PFSK-1 (cell line): ENCODE data around the gene TNRC6C.

Source experiments
- FOXP2 ChIP-seq: optimal IDR thresholded peaks from 2 replicates; pipeline ENCODE3; 2011; ENCODE audit warnings: borderline replicate concordance, control low read depth, inconsistent platforms; ENCODE audit not compliant: insufficient read depth; ENCODE audit errors: extremely low read length, extremely low read depth
- POLR2AphosphoS5 ChIP-seq: IDR thresholded peaks from 2 replicates; pipeline ENCODE4 v1.6.1; 2012; ENCODE audit warnings: low read depth, mild to moderate bottlenecking, control low read depth, low read length, moderate library complexity
- REST ChIP-seq, 2 experiments: IDR thresholded peaks; 2 replicates each; pipeline versions ENCODE4 v1.6.1 to v1.8.0; 2011 to 2012; ENCODE audit warnings: low read depth in 2 of 2, low read length in 2 of 2, control low read depth in 1 of 2, inconsistent platforms in 1 of 2, mild to moderate bottlenecking in 1 of 2, moderate library complexity in 1 of 2; ENCODE audit not compliant: insufficient read depth in 1 of 2
- SIN3A ChIP-seq: IDR thresholded peaks from 2 replicates; pipeline ENCODE4 v1.6.1; 2012; ENCODE audit warnings: mild to moderate bottlenecking, low read length, moderate library complexity, borderline replicate concordance; ENCODE audit not compliant: insufficient read depth
- TAF1 ChIP-seq: IDR thresholded peaks from 2 replicates; pipeline ENCODE4 v1.6.1; 2012; ENCODE audit warnings: low read length, control low read depth, borderline replicate concordance; ENCODE audit not compliant: insufficient read depth

Gene TNRC6C

GRCh38 chr17:78082988-78083387 lies 124.5 kb downstream of the TNRC6C start:
- TF ChIP-seq POLR2AphosphoS5, result no peak
- TF ChIP-seq FOXP2, result no peak
- no peak for TF ChIP-seq TAF1
- TF ChIP-seq REST (IDR thresholded peaks at IDR 0.05; ENCODE audit: insufficient read depth in 1 of 2, low read depth in 2 of 2, low read length in 2 of 2), result no peak
- no peak for TF ChIP-seq SIN3A

GRCh38 chr17:78086740-78087139 lies 128.2 kb downstream of the TNRC6C start:
- TF ChIP-seq POLR2AphosphoS5, result no peak
- no peak for TF ChIP-seq SIN3A
- no peak for TF ChIP-seq FOXP2
- no peak for TF ChIP-seq REST (IDR thresholded peaks at IDR 0.05; ENCODE audit: insufficient read depth in 1 of 2, low read depth in 2 of 2, low read length in 2 of 2)
- no peak for TF ChIP-seq TAF1

- no peak for TF ChIP-seq SIN3A
- TF ChIP-seq REST (IDR thresholded peaks at IDR 0.05; ENCODE audit: insufficient read depth in 1 of 2, low read depth in 2 of 2, low read length in 2 of 2), result no peak
- TF ChIP-seq FOXP2, result no peak
- no peak for TF ChIP-seq POLR2AphosphoS5
- no peak for TF ChIP-seq TAF1
Observed at GRCh38 chr17:78088529-78088928, 130.0 kb downstream of the TNRC6C start.

GRCh38 chr17:78089576-78090281 lies 131.2 kb downstream of the TNRC6C start:
- TF ChIP-seq REST (IDR thresholded peaks at IDR 0.05; ENCODE audit: insufficient read depth in 1 of 2, low read depth in 2 of 2, low read length in 2 of 2) (no peak), TAF1 (no peak), POLR2AphosphoS5 (no peak), FOXP2 (no peak), SIN3A (no peak)
